Effector CD8-positive, alpha-beta T cell (primary cell): ENCODE measurements around the gene CRTC1.

ENCODE experiments used
- DNase-seq: peaks from one replicate; lab custom pipeline; 2025; lab: John Stamatoyannopoulos, UW

Gene CRTC1

DNA sequence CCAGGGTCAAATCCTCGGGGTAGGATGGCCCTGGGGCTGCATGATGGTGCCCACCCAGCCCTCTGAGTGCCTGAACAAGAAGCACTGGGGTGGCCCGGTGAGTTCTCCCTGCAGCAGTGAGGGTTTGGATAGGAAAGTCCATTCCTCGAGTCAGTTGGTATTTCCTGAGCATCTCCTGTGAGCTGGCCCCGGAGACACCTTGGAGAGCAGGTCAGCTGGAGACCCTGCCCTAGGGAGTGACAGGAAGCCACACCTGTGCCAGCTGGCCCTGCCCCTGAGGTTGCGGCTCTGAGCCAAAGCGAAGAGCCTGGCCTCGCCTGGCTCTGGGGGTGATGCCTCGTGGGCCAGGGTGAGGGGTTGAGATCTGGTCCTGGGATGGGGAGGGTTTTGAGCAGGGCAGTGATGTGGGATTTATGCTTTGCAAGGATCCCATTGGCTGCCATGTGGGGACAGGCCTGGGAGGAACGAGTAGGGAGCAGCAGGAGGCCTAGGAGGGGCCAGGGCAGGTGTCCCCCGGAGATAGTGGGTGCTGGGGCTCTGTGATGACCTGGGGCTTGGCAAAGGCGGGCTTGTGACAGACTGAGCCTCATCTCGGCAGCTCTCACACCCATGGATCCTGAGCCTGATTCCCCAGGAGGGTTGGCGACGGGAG lies 16.0 kb downstream of the CRTC1 start:
- no peak for DNase-seq

DNA sequence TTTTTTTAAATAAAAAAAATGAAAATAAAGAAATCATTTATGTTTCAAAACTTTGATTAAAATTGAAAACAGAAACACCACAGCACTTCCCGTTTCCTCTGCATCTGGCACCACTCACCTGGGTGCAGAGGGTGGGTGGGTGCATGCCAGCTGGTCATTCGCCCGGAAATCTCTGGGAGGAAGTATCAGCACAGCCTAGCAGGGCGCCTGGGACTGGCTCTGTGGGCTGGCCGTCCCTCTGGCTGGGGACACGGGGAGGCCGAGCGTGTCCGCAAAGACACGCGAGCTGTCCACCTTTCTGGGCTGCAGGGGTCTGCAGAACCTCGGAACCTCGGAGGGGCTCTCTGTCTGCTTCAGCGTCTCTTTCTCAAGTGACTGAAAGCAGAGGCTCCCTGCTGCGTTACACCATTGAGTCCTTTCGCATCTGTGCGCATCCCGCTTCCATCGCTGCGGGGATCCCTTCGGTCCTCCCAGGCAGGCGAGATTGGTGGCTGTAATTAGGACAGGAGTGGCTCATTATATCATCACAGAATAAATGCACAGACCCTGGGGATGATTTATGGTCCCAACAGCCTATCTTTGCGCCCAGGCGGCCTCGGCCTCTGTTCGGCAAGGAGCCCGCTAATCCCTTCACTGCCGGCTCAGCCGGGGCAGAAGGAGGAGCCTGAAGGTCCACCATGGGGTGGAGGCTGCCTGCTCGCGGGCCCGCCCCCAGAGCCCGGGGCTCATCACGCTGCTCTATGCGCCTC lies 17.2 kb downstream of the CRTC1 start:
- DNase-seq = peak; percentile 45

DNA sequence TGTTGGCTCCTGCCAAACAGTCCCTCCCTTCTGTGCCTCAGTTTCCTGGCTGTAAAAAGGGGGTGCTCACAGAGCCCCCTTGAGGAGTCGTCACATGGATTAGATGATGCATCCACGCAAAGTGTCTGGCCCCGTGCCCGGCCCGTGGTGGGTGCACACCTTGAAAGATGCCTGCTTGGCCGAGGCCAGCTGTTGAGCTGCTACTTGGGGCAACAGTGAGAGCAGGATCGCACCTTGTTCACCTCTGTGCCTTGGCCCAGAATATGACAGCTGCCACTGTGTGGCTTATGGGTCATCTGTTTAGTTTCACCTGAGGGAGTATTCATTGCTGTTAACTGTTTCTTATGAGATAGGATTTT lies 17.7 kb downstream of the CRTC1 start:
- DNase-seq = no peak

DNA sequence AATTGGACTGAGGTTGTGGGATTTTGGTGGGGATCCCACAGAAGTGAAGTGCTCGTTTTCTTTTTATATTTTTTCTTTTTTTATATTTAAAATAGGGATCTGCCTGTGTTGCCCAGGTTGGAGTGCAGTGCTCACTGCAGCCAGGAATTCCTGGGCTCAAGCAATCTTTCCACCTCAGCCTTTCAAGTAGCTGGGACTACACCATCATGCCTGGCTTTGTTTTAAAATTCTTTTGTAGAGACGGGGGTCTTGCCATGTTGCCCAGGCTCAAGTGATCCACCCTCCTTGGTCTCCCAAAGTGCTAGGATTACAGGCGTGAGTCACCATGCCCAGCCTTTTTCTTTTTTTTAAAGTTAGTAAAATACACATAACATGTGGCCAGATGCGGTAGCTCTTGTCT lies 20.6 kb downstream of the CRTC1 start:
- no peak for DNase-seq

DNA sequence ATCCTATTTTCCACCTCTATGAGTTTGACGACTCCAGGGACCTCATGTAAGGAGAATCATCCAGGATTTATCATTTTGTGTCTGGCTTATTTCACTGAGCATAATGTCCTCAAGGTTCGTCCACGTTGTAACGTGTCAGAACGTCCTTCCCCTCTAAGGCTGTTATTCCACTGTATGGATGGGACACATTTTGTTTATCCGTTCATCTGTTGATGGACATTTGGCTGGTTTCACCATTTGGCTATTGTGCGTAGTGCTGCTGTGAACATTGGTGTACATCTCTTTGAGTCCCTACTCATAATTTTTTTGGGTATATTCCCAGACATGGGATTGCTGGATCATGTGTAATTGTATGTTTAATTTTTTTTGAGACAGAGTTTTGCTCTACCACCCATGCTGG lies 21.5 kb downstream of the CRTC1 start:
- DNase-seq = no peak

DNA sequence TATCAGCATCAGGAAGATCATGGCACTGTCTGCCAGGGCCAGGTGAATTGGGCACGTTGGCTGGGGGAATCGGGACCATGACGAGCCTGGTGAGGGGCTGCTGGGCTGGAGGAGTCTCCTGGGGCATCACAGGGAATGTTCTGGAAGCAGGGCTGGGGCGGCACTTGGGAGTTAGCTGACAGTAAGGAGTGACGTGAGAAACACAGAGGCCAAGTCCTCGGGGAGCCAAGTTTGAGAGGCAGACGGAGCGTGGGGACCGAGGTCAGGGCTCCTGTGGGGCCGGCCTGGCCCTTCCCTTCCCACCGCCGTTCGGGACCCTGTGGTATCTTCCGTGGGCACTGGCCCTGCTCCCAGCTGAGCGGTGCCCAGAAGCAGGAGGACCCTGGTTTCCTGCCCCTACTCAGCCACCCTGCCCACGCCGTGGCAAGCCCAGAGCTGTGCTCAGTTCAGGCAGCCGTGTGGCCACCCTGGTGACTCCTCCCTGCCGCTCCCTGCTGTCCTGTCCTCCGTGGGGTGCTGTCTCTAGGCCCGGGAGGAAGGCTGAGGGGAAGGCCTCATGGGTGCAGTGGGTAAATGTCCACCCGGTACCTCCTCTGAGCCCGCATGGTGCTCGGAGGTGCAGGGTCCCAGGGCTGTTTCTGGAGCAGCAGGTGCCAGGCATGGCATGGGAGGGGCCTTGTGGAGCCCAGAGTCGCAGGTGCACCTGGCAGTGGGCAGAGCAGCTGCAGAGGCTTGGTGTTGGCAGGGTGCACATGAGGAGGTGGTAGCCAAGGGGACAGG lies 25.2 kb downstream of the CRTC1 start:
- no peak for DNase-seq

DNA sequence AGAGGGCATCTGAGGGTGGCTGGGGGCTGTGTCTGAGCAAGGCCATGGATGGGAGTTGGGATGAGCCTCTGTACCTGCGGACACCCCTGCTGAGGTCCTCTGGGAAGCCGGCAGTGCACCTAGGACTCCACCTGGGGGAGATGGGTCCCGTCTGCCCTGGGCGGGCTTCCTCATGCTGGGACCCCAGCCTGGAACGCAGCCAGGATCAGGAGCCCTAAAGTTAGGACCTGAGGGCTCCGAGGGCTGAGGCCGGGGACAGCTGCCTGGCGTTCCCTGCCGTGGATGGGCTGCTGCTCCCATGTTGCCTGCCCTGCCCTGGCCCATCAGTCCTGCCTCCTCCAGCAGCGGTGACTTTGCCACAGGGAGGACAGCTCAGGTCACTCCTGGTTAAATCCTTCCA lies 26.1 kb downstream of the CRTC1 start:
- no peak for DNase-seq

DNA sequence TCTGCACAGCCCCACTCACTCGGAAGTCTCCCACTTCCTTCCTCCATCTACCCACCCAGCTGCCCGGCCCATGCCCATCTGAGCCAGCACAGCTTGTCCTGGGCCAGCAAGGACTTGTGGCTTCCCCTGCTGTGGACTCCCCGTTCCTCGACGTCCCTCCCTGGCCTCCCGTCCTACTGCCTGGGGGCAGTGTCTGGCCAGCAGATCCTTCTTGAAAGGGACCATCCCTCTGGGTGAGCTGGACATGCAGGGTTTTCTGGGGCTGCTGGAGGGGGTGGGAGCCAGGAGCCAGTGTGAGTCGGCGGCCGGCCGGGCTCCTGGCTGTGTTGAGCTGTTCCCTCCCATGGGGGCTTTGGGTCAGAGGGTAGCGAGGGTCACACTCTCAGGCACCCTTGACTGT lies 26.7 kb downstream of the CRTC1 start:
- DNase-seq = no peak

DNA sequence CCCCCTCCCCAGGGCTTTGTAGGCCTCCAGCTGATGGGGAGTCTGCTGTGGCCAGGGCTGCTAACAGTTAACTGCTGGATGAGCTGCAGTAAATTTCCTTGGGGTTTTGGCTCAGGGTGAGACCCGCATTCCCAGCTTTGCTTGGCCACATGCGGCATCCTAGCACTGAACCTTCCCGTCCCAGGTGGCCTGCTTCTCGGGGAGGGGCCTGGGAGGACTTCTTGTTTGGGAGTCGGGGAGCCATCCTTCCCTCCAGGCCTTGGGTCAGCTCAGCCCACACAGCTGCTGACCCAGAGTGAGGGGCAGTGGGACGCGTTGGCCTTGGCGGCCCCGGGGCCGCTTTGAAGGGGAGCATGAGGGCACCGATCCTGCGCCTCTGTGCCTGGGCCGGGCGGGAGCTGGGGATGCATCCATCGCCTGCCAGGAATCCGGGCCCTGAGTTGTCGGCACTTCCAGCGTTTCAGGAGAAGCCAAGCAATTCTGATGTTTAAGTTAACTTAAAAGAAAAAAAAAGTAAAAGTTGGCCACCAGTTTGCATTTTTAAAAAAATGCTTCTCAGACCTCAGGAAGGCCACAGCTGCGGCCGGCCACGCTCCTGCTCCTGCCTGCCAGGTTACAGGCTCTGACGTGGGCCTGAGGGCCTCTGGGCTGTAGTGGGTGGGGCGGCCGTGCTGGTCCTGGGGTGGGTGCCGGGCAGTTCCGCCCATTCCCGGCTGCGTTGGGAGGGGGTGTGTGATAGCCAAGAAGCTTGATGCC lies 27.7 kb downstream of the CRTC1 start:
- no peak for DNase-seq

DNA sequence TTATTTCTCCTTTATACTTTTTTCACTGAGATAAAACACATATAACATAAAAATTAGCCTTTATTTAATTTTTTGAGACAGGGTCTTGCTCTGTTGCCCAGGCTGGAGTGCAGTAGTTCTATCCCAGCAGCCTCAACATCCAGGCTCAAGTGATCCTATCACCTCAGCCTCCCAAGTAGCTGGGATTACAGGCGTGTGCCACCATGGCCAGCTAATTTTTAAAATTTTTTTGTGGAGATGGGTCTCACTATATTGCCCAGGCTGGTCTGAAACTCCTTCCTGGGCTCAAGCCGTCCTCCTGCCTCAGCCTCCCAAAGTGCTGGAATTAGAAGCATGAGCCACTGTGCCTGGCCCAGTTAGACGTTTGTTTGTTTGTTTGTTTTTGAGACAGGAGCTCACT lies 28.4 kb downstream of the CRTC1 start:
- no peak for DNase-seq

DNA sequence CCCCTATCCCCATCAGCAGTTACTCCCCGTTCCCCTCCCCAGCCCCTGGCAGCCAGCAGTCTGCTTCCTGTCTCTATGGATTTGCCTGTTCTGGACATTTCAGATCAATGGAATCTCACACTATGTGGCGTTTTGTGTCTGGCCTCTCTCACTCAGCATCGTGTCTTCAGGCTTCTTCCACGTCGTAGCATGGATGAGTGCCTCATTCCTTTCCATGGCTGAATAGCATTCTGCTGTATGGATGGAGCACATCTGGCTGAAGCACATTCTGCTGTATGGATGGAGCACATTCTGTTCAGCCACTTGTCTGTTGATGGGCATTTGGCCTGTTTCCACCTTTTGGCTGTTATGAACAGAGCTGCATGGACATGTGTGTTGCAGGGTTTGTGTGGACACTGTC lies 29.5 kb downstream of the CRTC1 start:
- no peak for DNase-seq

DNA sequence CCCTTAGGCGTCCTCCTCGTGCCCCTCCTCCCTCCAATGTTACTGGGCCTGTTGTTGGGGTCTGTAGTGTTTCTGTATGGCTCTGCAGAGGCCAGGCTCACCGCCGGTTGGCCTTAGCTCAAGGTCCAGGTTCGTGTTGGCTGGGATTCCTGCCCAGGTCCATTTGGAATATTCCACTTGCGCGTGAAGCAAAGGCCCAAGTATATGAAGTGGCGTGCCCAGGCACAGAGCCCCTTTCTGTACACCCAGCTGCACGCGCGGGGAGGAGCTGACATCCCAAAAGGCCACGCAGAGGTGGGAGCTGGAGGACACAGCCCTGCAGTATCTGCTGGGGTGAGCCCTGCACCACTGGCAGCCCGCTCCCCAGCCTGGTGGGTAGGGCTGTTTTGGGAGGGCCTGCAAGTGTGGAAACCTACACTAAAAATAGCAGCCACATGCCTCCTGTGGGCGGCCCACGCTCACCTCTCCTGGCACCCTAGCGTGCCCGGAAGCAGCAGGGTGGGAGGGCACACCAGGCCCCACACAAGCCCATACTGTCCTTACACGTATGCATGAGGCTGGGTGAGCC lies 30.2 kb downstream of the CRTC1 start:
- DNase-seq = no peak

DNA sequence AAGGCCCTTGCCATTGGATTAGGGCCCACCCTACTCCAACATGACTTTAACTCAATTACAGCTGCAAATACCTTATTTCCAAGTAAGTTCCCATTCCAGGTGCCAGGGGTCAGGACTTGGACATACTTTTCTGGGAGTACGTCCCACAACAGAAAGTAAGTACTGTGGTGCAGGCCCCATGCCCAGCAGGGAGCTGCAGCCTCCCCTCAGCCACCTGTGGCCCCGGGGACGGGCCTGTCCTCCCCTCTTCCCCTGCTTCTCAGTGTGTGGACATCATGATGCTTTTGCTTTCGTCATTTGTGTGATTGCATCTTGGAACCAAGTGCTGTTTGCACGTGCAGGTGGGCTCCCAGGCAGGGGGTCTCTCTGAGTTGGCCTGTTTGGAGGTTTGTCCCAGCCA lies 31.9 kb downstream of the CRTC1 start:
- DNase-seq = no peak

DNA sequence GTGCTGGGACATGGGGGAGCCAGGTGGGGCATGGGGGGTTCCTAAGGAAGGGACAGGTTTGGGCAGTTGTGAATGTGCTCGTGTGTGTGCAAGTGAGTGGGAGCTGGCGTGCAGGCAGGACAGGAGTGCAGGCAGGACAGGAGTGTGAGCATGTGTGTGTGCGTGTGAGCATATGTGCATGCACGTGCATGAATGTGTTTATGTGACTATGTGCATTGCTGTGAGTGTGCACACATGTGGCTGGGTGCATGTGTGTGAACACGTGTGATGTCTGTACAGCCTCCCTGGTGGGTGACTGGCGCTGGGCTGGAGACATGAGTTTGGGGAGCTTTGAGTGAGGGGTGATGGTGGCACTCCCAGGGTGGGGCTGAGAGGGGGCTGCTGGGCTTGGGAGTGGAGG lies 33.4 kb downstream of the CRTC1 start:
- DNase-seq = no peak

DNA sequence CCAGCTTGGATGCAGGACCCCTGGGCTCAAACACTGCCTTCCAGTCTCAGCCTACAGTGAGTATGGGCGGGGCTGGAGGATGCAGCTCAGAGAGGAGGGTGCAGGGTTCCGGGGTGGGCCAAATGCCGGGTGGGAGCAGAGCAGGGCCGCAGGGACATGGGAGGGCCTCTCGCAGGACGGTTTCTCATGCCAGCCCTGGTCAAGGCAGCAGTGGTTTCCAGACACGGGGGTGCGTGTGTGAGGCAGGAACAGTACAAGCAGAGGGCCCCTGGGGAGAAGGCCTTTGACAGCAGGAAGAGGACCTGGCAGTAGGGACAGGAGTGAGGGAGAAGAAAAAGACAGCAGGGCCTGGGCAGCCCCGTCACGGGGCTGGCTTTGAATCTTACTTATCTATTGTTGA lies 34.1 kb downstream of the CRTC1 start:
- no peak for DNase-seq

DNA sequence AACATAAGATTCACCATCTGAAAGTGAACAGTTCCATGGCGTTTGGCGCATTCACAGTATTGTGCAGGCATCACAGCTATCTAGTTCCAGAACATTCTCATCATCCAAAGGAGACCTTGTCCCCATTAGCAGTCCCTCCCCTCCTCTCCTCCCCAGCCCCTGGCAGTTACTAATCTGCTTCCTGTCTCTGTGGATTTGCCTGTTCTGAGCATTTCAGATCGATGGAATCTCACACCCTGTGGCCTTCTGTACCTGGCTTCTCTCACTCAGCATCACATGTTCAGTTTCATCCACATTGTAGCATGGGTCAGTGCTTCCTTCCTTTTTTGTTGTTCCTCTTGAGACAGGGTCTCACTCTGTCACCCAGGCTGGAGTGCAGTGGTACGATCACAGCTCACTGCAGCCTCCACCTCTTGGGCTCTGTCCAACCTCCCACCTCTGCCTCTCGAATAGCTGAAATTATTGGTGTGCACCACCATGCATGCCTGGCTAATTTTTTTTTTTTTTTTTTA lies 34.6 kb downstream of the CRTC1 start:
- DNase-seq = no peak

DNA sequence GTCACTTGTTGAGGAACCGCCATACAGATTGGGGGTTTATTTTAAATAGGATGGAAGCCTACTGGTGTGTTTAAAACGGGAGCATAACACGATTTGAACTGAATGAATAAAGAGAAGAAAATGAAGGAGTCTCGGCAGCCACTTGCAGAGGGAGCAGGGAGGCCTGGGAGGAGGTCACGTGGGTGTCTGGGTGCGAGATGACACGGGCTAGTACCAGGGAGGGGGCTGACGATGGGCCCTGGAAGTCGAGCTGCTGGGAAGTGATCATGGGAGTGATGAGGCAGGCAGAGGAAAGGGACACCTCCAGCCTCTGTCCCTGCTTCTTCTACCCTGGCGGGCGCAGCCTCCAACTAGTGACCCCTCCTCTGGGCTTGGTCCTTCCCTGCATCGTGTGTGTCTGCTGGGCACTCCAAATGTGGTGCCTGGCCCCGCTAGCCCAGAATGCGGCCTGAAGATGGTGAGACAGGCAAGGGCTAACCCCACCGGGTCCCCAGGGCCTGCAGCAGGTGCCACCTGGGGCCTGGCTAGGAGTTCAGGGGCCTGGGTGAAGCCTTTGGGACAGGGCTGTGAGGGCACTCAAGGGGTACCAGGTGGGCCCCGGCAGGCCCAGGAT lies 35.5 kb downstream of the CRTC1 start:
- no peak for DNase-seq

DNA sequence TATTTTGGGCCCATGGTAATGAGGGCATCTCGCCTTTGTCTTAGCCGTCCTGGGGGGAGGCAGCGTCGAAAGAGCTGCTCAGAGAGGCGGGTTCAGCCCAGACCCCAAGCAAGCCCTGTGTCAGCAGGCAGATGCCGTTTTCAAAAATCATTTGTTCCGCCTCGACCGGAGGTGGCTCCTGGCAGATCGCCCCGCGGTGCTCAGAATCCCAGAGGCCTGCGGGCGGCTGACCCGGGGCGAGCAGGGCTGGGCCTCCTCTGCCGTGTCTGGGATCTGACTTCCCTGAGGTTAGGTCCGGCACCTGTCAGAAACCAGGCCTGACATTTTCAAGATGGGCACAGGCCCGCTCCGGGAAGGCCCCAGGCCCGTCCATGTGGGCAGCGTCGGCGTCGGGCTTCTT lies 36.1 kb downstream of the CRTC1 start:
- DNase-seq = no peak

DNA sequence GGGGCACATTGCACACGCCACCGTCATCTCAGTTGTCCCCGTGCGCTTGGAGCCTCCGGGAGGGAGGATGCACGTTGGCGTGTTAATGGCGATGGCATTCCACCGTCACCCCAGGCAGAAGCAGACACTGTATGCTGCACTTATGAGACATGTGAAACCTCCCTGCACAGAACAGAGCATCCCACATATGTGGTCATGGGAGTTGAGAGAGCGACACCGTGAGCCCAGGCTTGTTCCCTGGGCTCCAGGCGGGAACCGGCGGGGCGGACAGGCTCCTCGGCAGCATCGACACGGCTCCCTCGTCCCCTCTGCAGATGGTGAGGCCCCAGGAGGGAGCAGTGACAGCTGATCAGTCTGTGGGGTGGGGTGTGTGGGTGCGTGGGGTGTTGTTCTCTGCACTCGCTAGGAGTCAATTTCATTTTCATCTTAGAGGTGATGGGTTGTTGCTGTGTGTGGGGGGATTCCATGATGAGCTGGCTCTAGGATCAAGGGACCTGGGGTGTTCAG lies 40.4 kb downstream of the CRTC1 start:
- no peak for DNase-seq

DNA sequence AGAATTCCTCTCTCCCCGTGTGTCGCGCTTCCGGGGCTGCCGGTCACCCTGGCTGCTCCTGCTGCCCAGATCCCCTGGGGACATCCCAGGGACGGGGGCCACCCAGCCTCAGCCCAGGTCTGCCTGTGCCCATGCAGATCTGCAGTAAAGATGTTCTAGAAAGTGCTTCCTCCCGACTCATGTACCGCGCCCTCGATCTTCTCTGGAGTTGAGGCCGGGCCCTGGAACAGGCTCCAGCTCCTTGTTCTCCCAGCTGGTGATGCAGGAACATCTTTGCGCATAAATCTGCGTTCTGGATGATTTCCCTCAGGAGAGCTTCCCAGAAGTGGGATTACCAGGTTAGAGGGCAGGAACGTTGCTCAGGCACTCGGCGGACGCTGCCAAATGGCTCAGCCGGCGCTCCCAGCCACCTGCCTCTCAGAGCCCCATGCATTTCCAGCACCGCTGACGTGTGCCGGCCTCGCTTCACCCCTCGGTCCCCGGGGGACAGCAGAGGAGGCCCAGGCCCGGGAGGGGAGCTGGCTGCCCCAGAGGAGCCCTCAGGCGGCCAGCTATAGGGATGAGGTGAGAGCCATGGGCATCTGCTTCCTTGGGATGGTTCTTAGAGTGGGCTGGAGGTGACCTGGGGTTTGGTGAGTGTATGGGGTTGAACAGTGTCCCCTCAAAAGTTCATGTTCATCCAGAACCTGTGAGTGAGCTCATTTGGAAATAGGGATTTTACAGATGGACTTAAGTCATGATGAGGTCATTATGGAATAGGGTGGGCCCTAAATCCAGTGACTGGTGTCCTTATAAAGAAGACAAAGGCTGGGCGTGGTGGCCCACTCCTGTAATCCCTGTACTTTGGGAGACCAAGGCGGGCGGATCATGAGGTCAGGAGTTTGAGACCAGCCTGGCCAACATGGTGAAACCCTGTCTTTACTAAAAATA lies 42.6 kb downstream of the CRTC1 start:
- no peak for DNase-seq
